A673 (cell line): ENCODE results near the gene ADAMTSL2. TPM values are rescaled to one million over a fixed set of nuclear protein-coding genes. Genes with fewer than 3 reads are reported as not detected.

Source experiments
- BruUV-seq: library from RNA; stranded (reverse); fragments of 400-500 nt; replicated peaks from 2 replicates; lab custom pipeline; 2021; lab: Mats Ljungman, UMichigan
- CTCF ChIA-PET: fragments of 300-600 bp; sonication (Branson Sonifier 250); formaldehyde crosslinking; loops from one replicate; lab custom pipeline; 2022; ENCODE audit warnings: antibody characterized with exemption; lab: Charles Lee
- POLR2A ChIA-PET: fragments of 300-600 bp; sonication (Branson Sonifier 250); formaldehyde crosslinking; loops from one replicate; lab custom pipeline; 2022; ENCODE audit warnings: antibody characterized with exemption; ENCODE audit not compliant: low non-redundant PET; lab: Charles Lee
- DNase-seq: peaks from one replicate; pipeline ENCODE4 v3.0.0-alpha.2; 2015; ENCODE audit warnings: low spot score
- H3K27ac ChIP-seq: fragments of 200-600 bp; sonication (generic); 2 replicates; pipeline ENCODE4 v1.5.1; 2016; ENCODE audit warnings: mixed run types, low read depth, mild to moderate bottlenecking, mixed read lengths, antibody characterized with exemption, low read length; ENCODE audit not compliant: poor library complexity, severe bottlenecking
- H3K27me3 ChIP-seq: fragments of 200-600 bp; sonication (generic); replicated peaks from 2 replicates; pipeline ENCODE4 v1.6.1; 2017; ENCODE audit warnings: mixed run types, low read depth, mild to moderate bottlenecking, mixed read lengths, antibody characterized with exemption, low read length; ENCODE audit not compliant: insufficient read depth, poor library complexity
- H3K36me3 ChIP-seq: fragments of 200-600 bp; sonication (generic); 2 replicates; pipeline ENCODE4 v1.6.1; 2016; ENCODE audit warnings: mixed run types, mild to moderate bottlenecking, mixed read lengths, antibody characterized with exemption, low read length; ENCODE audit not compliant: insufficient read depth, poor library complexity, severe bottlenecking
- H3K4me1 ChIP-seq: fragments of 200-600 bp; sonication (generic); 2 replicates; pipeline ENCODE4 v1.6.1; 2017; ENCODE audit warnings: mixed run types, mild to moderate bottlenecking, mixed read lengths, antibody characterized with exemption, low read length; ENCODE audit not compliant: insufficient read depth, poor library complexity, severe bottlenecking
- H3K4me3 ChIP-seq: fragments of 200-600 bp; sonication (generic); 2 replicates; pipeline ENCODE4 v1.5.1; 2016; ENCODE audit warnings: low read depth, mixed run types, mild to moderate bottlenecking, mixed read lengths, low read length; ENCODE audit not compliant: poor library complexity, severe bottlenecking
- H3K9me3 ChIP-seq: fragments of 200-600 bp; sonication (generic); 2 replicates; pipeline ENCODE4 v1.6.1; 2016; ENCODE audit warnings: mixed run types, low read depth, mild to moderate bottlenecking, mixed read lengths, antibody characterized with exemption, low read length; ENCODE audit not compliant: poor library complexity, severe bottlenecking
- EZH2 ChIP-seq: fragments of 200-600 bp; sonication (generic); IDR thresholded peaks from 2 replicates; pipeline ENCODE4 v1.6.1; 2017; ENCODE audit warnings: borderline replicate concordance, low read depth, mild to moderate bottlenecking, mixed read lengths, antibody characterized with exemption, low read length; ENCODE audit not compliant: poor library complexity, severe bottlenecking
- intact Hi-C: fragments of 100-400 bp; cut with micrococcal nuclease; formaldehyde crosslinking; loops from one replicate; pipeline ENCODE4 v1.10.0; 2022; ENCODE audit not compliant: unreplicated experiment
- total RNA-seq: library from RNA; stranded (reverse); gene quantifications from 2 replicates; pipeline ENCODE4 v1.2.3, GENCODE V29; 2021
- TF ChIP-seq, protein P1 (sequence below): fragments of 300-800, 200-600 bp; sonication (generic); conservative IDR thresholded peaks from 2 replicates; pipeline ENCODE4 v1.5.1; 2017; ENCODE audit warnings: low read depth, mild to moderate bottlenecking, antibody characterized with exemption, low read length, moderate library complexity, mixed read lengths

The ADAMTSL2 gene
- total RNA-seq, 1 experiment from 2014 or later = 0.06 TPM

DNA sequence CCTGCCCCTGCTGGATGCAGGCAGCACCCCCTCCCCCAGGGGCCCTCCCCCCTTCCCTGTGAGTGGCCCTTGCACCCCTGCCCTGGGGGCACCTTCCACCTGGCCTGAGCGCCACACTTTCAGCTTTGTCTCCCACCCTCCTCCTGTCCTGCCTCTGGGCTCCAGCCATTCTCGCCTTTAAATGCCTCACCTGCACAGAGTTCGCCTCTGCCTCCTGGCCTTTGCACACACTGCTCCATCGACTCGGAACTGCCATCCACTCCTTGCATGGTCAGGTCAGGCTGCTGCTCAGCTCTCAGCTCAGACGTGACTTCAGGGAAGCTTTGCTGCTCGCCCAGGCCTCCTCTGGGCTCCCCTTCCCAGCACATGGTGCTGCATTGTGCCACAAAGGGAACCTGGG is 64.5 kb downstream of the ADAMTSL2 start:
- Histone ChIP-seq H3K27ac (no peak overlapping the region), H3K27me3 (no peaks in the 10 kb centered on the region), H3K4me3 (no peak overlapping the region), H3K36me3 (no peaks in the 10 kb centered on the region), H3K9me3 (peaks cover 19% of the 10 kb centered on the region), H3K4me1 (no peaks in the 10 kb centered on the region)
- CTCF ChIA-PET = no interaction called here
- intact Hi-C loops = no loop called here
- POLR2A ChIA-PET = no interaction called here
- no peak for TF ChIP-seq EZH2
- TF ChIP-seq, protein P1, sequence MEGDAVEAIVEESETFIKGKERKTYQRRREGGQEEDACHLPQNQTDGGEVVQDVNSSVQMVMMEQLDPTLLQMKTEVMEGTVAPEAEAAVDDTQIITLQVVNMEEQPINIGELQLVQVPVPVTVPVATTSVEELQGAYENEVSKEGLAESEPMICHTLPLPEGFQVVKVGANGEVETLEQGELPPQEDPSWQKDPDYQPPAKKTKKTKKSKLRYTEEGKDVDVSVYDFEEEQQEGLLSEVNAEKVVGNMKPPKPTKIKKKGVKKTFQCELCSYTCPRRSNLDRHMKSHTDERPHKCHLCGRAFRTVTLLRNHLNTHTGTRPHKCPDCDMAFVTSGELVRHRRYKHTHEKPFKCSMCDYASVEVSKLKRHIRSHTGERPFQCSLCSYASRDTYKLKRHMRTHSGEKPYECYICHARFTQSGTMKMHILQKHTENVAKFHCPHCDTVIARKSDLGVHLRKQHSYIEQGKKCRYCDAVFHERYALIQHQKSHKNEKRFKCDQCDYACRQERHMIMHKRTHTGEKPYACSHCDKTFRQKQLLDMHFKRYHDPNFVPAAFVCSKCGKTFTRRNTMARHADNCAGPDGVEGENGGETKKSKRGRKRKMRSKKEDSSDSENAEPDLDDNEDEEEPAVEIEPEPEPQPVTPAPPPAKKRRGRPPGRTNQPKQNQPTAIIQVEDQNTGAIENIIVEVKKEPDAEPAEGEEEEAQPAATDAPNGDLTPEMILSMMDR = no peak
- DNase-seq = no peak
- BruUV-seq = no TSS peak

DNA sequence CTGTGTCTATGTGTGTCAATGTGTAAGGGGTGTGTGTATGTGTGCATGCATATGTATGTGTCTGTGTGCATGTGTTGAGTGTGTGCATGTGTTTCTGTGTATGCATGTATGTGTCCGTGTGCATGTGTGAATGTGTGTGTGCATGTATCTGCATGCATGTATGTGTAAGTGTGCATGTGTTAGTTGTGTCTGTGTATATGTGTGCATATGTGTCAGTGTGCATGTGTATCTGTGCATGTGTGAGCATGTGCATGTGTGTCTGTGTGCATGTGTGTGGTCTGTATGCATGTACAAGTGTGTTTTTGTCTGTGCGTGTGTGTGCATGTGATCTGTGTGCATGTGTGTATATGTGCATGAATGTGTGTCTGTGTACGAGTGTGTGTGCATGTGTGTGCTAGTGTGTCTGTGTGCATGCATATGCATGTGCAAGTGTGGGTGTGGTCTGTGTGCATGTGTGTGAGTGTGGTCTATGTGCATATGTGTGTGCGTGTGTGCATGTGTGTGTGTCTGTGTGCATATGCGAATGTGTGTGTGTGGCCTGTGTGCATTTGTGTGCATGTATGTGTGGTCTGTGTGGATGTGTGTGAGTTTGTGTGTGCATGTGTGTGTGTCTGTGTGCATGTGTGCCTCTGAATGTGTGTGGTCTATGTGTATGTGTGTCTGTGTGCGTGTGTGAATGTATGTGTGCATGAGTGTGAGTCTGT is 65.1 kb downstream of the ADAMTSL2 start:
- no TSS peak for BruUV-seq

DNA sequence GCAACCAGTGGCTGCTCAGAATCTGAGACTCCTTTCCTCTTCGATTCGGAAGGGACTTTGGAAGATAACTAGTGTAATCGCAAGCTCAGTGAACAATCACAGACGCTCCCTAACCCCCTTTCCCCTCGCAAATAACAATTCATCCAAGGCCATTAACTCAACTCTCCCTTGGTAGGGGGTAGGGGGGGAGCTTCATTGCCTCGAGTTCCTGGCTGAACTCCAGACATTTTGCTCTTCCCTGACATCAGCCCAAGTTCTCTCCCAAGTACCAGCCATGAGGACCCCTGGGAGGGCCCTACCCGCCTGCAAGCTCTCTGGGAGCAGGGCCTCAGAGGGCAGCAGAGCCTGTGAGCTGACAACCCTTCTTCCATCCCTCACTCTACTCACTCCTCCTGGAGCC is 66.2 kb downstream of the ADAMTSL2 start:
- no TSS peak for BruUV-seq
- Histone ChIP-seq H3K36me3 (no peaks in the 10 kb centered on the region), H3K27ac (no peak overlapping the region), H3K27me3 (no peaks in the 10 kb centered on the region), H3K4me1 (peaks cover 9% of the 10 kb centered on the region), H3K4me3 (no peak overlapping the region), H3K9me3 (peaks cover 19% of the 10 kb centered on the region)
- intact Hi-C loops = loop anchor here (10.0 kb wide), 1 partner anchor 124 kb away; no protein-coding TSS in a partner anchor
- TF ChIP-seq, protein P1 = no peak
- no peak for TF ChIP-seq EZH2
- no peak for DNase-seq
- ChIA-PET CTCF (no interaction called here), POLR2A (no interaction called here)

More for the DNA sequence above, 65.1 kb downstream of the ADAMTSL2 start:
- no peaks in the 10 kb centered on the region for H3K36me3 ChIP-seq
- TF ChIP-seq, protein P1 = no peak
- no peak for TF ChIP-seq EZH2
- ChIA-PET POLR2A (no interaction called here), CTCF (no interaction called here)
- no peak overlapping the region for H3K4me3 ChIP-seq
- no peak overlapping the region for H3K27ac ChIP-seq
- intact Hi-C loops = loop anchor here (10.0 kb wide), 1 partner anchor 125 kb away; no protein-coding TSS in a partner anchor
- peaks cover 6% of the 10 kb centered on the region for H3K4me1 ChIP-seq
- H3K9me3 ChIP-seq = peaks cover 19% of the 10 kb centered on the region
- H3K27me3 ChIP-seq = no peaks in the 10 kb centered on the region
- DNase-seq = no peak
